Cerebellar nuclear complex (tissue), 1 donor: ENCODE data around the gene TWF2.

Experiments
- DNase-seq, 2 experiments: peaks; one replicate each; lab custom pipeline; 2025; lab: John Stamatoyannopoulos, UW

Gene TWF2

DNA sequence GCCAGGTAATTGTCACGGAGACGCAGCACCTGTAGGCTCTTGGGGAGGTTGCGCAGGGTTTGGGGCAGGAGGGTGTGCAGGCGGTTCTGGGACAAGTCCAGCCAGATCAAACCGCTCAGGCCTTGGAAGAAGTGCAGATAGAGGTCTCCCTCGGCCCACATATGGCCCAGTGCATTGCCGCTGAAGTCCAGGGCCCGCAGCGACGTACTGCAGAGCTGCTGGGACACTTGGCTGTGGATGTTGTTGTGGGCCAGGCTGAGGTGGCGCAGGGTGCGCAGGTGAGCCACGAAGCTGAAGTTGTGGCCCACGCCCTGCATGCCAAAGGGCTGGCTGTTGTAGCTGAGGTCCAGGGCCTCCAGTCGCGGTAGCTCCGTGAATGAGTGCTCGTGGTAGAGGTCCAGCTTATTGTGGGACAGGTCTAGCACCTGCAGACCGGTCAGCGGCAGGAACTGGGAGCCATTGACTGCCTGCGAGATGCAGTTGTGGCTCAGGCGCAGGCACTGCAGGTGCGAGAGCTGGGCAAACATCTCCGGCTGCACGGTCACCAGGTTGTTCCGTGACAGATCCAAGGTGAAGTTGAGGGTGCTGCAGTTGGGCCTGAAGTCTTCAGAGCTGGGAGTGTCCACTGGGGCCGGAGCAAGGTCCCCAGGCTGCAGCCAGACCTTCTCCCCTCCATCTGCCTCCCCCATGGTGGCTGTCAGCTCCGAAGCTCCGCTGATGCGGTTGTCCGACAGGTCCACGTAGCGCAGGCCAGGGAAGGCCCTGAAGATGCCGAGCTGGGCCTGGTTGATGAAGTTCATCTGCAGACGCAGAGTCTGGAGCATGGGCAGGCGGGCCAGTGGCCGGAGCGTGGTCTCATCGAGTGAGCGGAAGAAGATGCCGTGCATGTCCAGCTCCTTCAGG, 16.4 kb downstream of the TWF2 start:
- no peak for DNase-seq

- no peak for DNase-seq
These were observed 17.2 kb downstream of the TWF2 start for GRCh38 chr3:52221563-52222318.

- DNase-seq: no peak
These were observed 17.8 kb downstream of the TWF2 start for GRCh38 chr3:52221141-52221562.

- DNase-seq: peak; percentile 41 to 81
These were observed 18.5 kb downstream of the TWF2 start for GRCh38 chr3:52220380-52221026.

GRCh38 chr3:52218937-52219650, 19.9 kb downstream of the TWF2 start:
- DNase-seq: no peak

DNA sequence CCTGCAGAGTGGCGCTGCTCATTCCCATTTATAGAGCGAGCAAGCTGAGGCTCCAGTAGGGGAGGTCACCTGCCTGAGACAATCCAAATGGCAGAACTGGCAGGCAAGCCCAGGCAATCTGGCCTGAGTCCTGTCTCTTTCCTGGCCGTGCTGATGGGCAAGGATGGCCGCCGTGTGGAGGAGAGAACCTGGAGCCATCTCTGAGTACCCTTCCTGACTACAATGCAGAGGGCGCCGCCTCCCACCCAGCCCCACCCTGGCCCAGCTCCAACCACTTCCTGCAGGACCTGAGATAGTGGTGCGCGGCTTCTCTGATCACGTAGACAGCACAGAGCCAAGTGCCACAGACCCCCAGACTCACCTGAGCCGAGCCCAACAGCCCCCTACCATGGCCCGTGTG, 20.5 kb downstream of the TWF2 start:
- peak; percentile 38 to 51 for DNase-seq

- no peak for DNase-seq
These were observed 20.9 kb downstream of the TWF2 start for GRCh38 chr3:52218026-52218425.

- DNase-seq: no peak
These were observed 21.6 kb downstream of the TWF2 start for GRCh38 chr3:52217409-52217805.

GRCh38 chr3:52216585-52217408, 22.2 kb downstream of the TWF2 start:
- DNase-seq: no peak

DNA sequence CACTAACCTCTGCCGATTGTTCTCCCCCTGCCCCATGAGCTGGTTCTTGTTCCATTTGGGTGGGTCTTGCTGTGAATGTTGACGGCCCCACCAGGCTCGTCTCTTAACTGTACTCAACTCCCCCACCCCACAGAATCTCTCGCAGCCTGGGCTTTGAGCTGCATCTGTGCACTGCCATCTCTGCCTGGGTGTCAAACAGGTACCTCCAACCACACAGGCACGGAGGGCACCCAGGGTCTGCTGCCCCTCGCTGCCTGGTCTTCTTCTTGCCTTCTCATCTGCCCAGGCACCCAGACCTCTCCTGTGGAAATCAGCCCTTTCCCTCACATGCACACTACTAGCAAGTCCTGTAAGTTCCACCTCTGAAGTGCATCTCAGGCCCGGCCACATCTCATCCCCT, 23.6 kb downstream of the TWF2 start:
- no peak for DNase-seq

GRCh38 chr3:52213901-52214300, 25.1 kb downstream of the TWF2 start:
- no peak for DNase-seq

DNA sequence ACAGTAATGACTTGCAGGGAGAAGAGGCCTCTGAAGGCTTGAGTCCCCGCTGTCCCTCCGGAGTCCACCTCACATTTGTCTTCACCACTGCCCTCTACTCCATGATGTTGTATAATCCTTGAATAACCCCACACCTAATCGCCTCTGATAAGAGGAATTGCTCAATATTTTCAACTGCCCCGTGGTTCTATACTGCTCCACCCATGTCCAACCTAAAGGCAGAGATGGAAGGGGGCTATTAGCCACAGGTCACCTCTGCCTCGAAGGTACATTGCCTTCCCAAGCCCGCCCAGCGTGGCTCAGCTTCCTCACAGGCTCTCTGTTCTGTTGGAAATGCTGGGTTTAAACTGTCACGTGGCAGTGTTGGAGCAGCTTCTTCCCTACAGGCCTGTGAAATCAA, 26.0 kb downstream of the TWF2 start:
- DNase-seq: no peak

GRCh38 chr3:52211268-52211891, 27.6 kb downstream of the TWF2 start:
- DNase-seq: no peak

DNA sequence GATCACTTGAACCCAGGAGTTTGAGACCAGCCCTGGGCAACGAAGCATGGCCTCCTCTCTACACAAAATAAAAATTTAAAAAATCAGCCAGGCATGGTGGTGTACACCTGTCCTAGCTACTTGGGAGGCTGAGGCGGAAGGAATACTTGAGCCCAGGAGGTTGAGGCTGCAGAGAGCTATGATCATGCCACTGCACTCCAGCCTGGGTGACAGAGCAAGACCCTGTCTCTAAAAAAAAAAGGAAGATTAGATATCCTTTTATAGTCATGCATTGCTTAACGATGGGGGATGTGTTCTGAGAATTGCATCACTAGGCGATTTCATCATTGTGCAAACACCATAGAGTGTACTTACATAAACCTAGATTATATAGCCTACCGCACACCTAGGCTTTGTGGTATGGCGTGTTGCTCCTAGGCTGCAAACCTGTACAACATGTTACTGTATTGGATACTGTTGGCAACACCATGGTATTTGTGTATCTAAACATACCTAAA, 28.4 kb downstream of the TWF2 start:
- no peak for DNase-seq

DNA sequence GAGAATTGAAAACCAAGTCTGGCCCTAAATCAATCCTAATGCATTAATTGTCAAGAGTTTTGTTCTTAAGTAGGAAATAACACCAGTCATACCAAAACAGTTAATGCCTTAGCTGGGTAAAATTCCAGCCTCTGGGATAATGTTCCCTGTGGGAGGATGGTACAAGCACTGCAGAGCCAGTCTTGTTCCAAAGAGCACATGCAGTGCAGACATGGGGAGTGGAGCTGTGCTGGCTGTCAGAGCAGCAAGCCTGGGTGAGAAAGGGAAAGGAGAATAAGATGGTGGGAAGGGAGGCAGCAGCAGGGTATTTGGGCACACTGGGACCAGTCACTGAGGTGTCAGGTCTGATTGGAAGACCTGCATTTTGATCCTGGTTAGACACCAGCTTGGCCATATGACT, 28.9 kb downstream of the TWF2 start:
- DNase-seq: no peak

DNA sequence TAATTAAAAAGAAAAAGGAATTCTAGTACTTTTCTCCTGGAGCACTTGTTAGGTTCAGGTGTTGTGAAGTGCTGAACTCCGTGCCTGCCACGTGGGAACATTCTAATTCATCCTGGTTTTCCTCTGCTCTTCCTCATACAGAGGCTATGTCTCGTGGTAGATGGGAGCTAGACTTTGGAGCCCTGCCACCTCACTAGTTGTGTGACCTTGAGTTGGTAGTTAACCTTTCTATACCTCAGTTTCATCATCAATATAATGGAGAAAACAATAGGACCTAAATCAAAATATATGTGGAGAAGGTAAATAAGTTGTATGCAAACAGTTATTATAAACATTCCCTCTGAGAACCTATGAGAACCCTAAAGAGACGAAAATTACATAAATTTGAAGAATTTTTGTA, 30.4 kb downstream of the TWF2 start:
- no peak for DNase-seq

GRCh38 chr3:52205727-52206372, 33.1 kb downstream of the TWF2 start:
- peak; percentile 24 to 57 for DNase-seq

GRCh38 chr3:52204337-52205073, 34.5 kb downstream of the TWF2 start:
- no peak for DNase-seq

GRCh38 chr3:52203701-52204100, 35.3 kb downstream of the TWF2 start:
- DNase-seq: no peak
